GM18505 (cell line): ENCODE results near the gene DPP3.
"Not testable (repeated sequence)": the region's sequence is repeated elsewhere in the genome, so short reads cannot be mapped to it uniquely, and the experiment has no call there.

Experiments used
- ATAC-seq: cut with Tn5 transposase; IDR thresholded peaks from one replicate; pipeline ENCODE4 v1.9.1; 2021; ENCODE audit not compliant: unreplicated experiment
- POLR2A ChIP-seq: IDR thresholded peaks from 4 replicates; pipeline ENCODE4 v1.6.1; 2011; ENCODE audit warnings: borderline replicate concordance; ENCODE audit not compliant: insufficient read depth, insufficient read length; ENCODE audit errors: extremely low read depth

DPP3 gene

GRCh38 chr11:66480117-66480938, at the start of gene DPP3:
Gene DPP3, plus strand, starts transcription at chr11:66480434. Its CDS starts 1,767 bp downstream, at chr11:66482201.
- ATAC-seq: peak; percentile 90
- TF ChIP-seq POLR2A: peak; percentile 94

- ATAC-seq: not testable (repeated sequence)
These were observed 48.9 kb upstream of the DPP3 start for GRCh38 chr11:66431287-66431686.

- ATAC-seq: not testable (repeated sequence)
These were observed 48.3 kb upstream of the DPP3 start for GRCh38 chr11:66431871-66432329.

- no peak for TF ChIP-seq POLR2A
- ATAC-seq: no peak
These were observed 47.6 kb upstream of the DPP3 start for GRCh38 chr11:66432597-66432996.

- no peak for ATAC-seq
- TF ChIP-seq POLR2A: no peak
These were observed 42.2 kb upstream of the DPP3 start for GRCh38 chr11:66437979-66438503.

- ATAC-seq: peak; percentile 88
- peak; percentile 51 for TF ChIP-seq POLR2A
These were observed 41.4 kb upstream of the DPP3 start, which contains the start of gene MRPL11 for GRCh38 chr11:66438504-66439466. Gene MRPL11, minus strand, starts transcription at chr11:66438848. Its CDS starts 94 bp downstream, at chr11:66438754.

- ATAC-seq: not testable (repeated sequence)
These were observed 39.9 kb upstream of the DPP3 start for GRCh38 chr11:66440101-66440939.

- ATAC-seq: not testable (repeated sequence)
These were observed 39.3 kb upstream of the DPP3 start for GRCh38 chr11:66440940-66441282.

- no peak for ATAC-seq
- TF ChIP-seq POLR2A: no peak
These were observed 36.6 kb upstream of the DPP3 start for GRCh38 chr11:66443602-66444001.

- ATAC-seq: no peak
- TF ChIP-seq POLR2A: no peak
These were observed 33.2 kb upstream of the DPP3 start for GRCh38 chr11:66447012-66447411.

GRCh38 chr11:66448523-66448922, 31.7 kb upstream of the DPP3 start:
- no peak for TF ChIP-seq POLR2A
- no peak for ATAC-seq

- ATAC-seq: no peak
- TF ChIP-seq POLR2A: no peak
These were observed 29.7 kb upstream of the DPP3 start for GRCh38 chr11:66450560-66450959.

GRCh38 chr11:66451663-66452062, 28.6 kb upstream of the DPP3 start:
- ATAC-seq: no peak
- TF ChIP-seq POLR2A: no peak
